ENCODE results near the gene HJURP.

Gene HJURP

GRCh38 chr2:233848276-233848675 is 6.1 kb downstream of the HJURP start:
- no peak for DNase-seq

- DNase-seq = no peak
Observed at GRCh38 chr2:233847248-233847898, 7.0 kb downstream of the HJURP start.

- peak in 1 of 51 donors; percentile 13 for DNase-seq
Observed at GRCh38 chr2:233846387-233847247, 7.7 kb downstream of the HJURP start.

- DNase-seq = no peak
Observed at GRCh38 chr2:233845301-233846060, 8.9 kb downstream of the HJURP start.

- DNase-seq = no peak
Observed at GRCh38 chr2:233844836-233845235, 9.5 kb downstream of the HJURP start.

DNA sequence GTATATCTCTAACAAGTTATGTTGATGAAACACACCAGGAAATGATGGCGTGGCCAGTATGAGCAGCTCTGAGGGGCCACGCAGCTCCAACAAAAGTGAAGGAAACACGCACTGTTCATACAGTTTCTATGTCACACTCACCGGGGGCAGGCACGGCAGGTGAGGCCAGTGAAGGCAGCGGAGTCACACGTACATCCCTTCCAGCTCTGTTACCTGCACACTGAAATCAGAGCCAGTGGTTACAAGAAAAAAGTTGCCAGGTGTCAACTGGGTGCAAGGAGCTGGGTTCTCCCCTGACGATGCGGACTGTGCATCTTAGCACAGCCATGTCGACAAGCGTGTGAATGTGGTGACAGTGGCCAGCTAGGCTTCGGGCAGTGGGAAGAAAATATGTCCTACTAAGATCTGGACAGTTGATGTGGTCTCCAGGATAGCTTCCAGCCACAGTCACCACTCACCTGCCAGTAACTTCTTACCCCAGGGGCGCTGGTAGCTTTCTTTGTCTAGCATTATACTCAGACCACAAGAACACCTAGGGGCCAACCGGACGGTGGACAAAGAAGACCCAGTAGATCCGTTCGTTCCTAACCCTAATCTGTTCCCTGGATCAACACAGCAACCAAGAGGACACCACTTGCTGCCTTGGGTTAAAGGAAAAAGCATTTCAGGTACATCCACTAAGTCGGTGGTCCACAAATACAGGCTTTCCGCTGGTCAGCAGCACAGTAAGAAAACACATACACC is 10.1 kb downstream of the HJURP start:
- no peak for DNase-seq

GRCh38 chr2:233841183-233841582 is 13.2 kb downstream of the HJURP start:
- no peak for DNase-seq

DNA sequence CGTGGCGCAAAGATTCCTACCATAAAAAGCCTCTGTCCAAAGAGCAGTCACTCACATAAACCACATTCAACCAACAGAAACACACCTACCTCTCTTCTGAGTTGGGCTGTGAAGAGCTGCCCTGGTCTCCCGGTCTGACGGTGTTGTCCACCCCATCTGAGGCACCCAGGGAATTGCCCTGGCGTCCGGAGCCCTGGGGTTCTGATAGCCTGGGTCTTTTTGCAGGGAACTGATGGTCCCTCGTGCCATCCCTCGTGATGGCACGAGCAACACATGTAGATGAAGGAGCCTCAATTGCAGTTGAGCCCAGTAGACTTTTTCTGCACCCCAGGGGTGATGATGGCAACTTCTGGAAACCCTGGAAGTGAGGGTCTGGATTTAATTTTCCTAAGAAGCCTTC is 13.8 kb downstream of the HJURP start:
- no peak for DNase-seq

GRCh38 chr2:233839447-233839820 is 14.9 kb downstream of the HJURP start:
- no peak for DNase-seq

DNA sequence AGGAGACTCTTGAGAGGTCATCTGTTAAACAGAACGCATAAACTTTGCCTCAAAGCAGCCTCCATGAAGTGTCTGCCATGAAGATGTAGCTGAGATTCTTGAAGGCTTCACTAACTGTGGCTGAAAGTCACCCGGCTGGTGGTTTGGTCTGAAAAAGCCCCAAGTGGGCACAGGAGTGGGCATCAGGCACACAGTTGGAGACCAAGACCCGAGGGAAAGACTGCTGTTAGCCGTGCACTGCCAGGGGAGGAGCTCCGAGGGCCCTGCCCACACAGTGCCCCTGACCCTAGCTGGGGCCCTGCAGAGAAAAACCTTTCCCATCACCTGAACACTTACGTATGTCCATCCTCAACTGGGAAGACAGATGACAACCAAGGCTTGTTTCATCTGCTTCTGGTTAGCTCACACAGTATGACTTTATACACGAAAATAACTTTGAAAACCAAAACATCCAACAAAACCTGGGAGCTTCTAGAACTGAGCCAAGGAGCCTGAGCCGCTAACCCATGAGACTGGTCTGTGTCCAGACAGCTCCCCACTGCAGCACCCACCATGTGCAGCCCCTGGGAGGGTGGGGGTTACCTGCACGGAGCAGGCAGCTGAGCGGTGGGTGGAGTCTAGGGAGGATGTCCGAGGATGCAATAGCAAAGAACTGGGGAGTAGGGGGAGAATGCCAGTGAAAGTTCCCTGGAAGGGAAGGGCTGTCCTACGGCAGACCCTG is 15.4 kb downstream of the HJURP start:
- no peak for DNase-seq

GRCh38 chr2:233838251-233838650 is 16.1 kb downstream of the HJURP start:
- DNase-seq = no peak

GRCh38 chr2:233837694-233838229 is 16.6 kb downstream of the HJURP start:
- no peak for DNase-seq

DNA sequence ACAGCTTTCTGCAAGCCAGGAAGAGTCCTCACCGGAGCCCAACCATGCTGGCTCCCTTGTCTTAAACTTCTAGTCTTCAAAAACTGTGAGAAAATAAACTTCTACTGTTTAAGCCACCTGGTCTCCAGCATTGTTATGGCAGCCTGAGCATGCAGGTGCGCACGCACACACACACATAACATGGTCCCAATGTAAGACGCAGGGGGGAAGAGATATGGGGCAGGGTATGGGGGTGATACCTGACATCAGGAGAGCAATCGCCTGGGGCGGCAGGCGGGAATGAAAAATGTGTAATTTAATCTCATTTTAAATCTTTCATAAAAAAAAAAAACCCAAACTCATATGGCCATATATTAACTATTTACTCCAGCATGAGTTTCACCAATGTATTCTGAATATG is 18.0 kb downstream of the HJURP start:
- no peak for DNase-seq

DNA sequence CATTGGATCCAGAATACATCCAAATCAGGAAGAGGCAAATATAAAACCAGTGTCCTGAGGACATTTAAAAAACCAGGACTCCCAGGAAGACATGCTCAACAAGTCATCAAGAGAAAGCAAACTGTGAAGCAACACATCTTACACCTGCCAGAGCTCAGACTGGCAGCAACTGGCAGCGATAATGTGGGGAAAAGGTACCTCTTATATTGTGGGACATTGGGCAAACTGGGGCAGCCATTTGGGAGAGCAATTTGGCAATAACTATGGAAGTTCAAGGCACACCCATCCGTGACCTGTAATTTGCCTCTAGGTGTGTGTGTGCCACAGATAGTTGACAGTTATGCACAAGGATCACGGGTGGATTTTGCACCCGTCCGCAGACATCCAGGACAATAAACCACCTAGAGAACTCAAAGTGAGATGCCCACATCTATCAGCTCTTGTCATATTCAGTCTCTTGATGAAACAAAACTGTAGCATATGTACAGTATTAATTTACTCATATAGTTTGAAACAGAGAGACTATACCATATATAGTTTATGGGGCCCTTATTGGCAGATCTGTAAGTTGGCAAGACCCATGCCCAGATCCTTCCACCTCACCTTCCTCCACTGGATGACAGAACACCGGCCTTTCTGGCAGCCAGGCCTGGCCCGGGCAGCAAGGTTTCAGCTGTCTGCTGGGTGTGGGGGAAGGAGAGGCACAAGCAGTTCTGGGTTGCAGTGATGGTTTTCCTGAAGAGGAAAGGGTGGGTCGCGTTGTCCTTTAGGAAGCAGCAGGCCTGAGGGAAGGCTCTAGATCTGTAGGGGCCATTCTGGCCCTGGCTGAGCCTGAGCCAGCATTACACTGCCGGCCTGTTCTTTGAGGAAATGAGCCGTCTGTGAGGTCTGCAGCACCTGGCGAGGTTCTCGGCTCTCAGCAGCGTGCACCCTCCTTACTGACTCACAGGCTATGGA is 18.8 kb downstream of the HJURP start:
- DNase-seq = no peak

- DNase-seq = no peak
Observed at GRCh38 chr2:233833345-233833744, 21.0 kb downstream of the HJURP start.

- peak in 1 of 51 donors; percentile 3 for DNase-seq
Observed at GRCh38 chr2:233832869-233833311, 21.4 kb downstream of the HJURP start.

- DNase-seq = no peak
Observed at GRCh38 chr2:233832414-233832813, 21.9 kb downstream of the HJURP start.

- no peak for DNase-seq
Observed at GRCh38 chr2:233831861-233832260, 22.5 kb downstream of the HJURP start.

- DNase-seq = no peak
Observed at GRCh38 chr2:233831011-233831721, 23.2 kb downstream of the HJURP start.

All from hypothalamus (tissue), 51 donors.